NCI-H510A treated with DMSO at 0.1 percent for 48 hours (cell line): Measurements from ENCODE around the gene HIGD2B.
"Not testable (repeated sequence)": the region's sequence is repeated elsewhere in the genome, so short reads cannot be mapped to it uniquely, and the experiment has no call there.

Experiments
- DNase-seq: peaks from one replicate; lab custom pipeline; 2025; lab: John Stamatoyannopoulos, UW

Gene HIGD2B

DNA sequence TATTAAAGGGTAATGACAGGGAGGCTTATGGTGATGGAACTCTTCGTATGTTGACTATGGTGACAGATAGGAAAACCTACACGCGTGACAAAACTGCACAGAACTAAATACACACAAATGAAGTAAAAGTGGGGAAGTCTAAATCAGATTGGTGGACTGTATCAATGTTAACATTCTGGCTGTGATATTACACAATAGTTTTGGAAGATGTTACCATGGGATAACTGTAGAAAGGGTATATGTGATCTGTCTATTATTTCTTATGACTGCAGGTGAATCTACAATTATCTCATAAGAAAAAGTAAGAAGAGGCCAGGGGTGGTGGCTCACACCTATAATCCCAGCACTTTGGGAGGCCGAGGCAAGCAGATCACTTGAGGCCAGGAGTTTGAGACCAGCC, 9.1 kb downstream of the HIGD2B start:
- no peak for DNase-seq

DNA sequence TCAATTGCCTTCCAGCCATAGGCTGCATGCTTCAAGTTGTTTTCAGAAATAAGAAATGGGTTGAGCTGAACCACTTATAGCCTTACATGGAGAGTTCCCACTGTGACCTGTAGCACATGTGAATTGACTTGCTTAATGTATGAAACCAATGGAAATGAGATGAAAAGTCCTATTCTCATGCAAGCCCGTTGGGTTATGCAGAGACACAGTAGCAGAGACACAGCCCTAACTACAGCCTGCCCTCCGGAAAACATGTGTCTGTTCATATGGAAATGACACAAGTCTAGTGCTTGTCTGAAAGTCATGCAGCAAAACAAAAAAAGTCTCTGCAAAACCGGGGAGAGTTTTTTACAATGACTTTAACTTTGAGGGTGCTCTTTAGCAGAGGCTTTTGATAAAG, 14.5 kb downstream of the HIGD2B start:
- DNase-seq = no peak

DNA sequence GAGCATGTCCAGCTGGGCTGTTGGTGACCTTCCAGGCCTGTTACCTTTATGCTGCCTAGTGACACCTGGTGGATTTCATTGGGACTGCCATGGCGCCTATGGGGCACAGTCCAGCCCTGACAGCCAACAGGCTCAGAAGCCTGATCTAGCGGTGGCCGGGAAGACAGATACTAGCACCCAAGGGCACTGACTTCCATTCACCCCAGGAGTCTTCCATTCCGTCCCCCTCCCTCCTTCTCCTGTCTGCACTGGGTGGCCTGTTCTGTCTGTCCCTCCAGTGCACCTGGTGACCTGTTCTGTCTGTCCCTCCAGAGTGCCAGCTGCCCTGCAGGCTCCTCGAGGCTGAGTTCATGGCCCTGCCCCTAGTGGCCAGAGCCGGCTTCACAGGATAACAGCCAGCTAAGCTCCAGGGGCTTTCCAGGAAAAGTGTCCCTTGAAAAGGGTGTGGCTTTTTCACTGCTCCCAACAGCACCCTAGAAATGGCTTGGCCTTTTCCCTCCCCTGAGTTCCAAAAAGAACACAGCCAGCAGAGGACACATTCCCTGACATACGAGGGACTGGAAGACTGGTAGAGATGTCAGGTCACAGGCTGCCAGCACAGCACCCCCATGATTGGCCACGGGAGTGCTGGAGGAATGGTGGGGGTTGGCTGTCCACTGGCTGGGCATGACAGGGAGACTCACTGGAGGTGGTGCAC, 15.2 kb downstream of the HIGD2B start:
- DNase-seq = not testable (repeated sequence)

DNA sequence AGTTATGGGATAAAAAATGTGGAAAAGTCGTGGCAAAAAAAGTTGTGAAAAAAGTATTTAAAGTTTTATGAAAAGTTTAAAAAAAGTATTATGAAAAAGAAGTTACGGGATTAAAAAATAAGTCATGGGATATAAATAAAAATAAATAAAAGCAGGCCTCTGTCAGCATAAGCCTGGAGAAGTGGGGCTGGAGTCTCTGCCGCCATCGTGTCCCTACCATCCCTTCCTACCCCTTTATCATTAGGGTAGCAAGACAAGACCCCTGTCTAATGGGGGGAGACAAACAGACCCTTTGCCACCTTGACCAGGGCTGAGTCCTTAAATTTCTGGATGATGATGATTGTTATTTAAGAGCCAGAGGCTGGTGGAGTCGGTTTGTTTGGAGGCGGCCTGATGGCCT, 16.2 kb downstream of the HIGD2B start:
- DNase-seq = not testable (repeated sequence)

GRCh38 chr15:72665706-72666105, 20.3 kb downstream of the HIGD2B start:
- not testable (repeated sequence) for DNase-seq

DNA sequence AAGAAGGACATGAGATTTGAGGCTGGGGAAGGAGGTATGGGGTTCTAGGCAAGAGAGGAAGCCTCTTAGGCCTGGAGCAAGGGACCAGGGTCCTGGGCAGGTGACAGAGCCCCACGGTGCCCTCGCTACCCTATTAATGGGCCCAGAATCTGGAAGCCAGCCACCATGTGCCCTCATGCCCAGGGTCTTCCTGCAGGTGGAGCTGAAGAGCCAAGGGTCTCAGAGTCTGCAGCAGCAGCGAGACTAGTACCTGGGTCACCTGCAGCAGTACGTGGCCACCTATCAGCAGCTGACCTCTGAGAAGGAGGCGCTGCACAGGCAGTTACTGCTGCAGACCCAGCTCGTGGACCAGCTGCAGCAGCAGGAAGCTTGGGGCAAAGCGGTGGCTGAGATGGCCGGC, 22.1 kb downstream of the HIGD2B start:
- not testable (repeated sequence) for DNase-seq

DNA sequence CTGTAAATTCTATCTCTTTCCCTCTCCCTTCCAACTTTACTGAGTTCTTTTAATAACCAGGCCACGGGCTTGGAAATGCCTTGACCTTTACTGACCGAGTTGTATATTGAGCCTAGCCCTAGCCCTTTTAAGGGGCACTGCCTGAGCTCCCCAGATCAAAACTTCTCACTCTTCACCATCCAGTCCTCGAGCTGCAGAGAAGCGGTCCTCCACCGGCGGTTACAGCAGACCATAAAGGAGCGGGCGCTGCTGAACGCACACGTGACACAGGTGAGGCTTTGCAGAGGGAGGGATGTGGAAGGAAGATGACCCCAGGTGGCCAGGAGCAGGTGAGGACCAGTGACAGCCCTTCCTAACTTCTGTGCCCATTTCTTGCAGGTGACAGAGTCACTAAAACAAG, 24.9 kb downstream of the HIGD2B start:
- not testable (repeated sequence) for DNase-seq

- not testable (repeated sequence) for DNase-seq
Measured at GRCh38 chr15:72656014-72656413, 30.0 kb downstream of the HIGD2B start.

- not testable (repeated sequence) for DNase-seq
Measured at GRCh38 chr15:72654397-72654796, 31.6 kb downstream of the HIGD2B start, which contains the start of gene GOLGA6B. GOLGA6B (plus strand) TSS chr15:72654697; CDS start chr15:72654738, 41 bp downstream.

GRCh38 chr15:72648631-72649253, 37.2 kb downstream of the HIGD2B start:
- DNase-seq = not testable (repeated sequence)

- DNase-seq = not testable (repeated sequence)
Measured at GRCh38 chr15:72642271-72642670, 43.7 kb downstream of the HIGD2B start.

- DNase-seq = not testable (repeated sequence)
Measured at GRCh38 chr15:72639759-72640483, 46.1 kb downstream of the HIGD2B start.

- DNase-seq = not testable (repeated sequence)
Measured at GRCh38 chr15:72636519-72637282, 49.3 kb downstream of the HIGD2B start.

DNA sequence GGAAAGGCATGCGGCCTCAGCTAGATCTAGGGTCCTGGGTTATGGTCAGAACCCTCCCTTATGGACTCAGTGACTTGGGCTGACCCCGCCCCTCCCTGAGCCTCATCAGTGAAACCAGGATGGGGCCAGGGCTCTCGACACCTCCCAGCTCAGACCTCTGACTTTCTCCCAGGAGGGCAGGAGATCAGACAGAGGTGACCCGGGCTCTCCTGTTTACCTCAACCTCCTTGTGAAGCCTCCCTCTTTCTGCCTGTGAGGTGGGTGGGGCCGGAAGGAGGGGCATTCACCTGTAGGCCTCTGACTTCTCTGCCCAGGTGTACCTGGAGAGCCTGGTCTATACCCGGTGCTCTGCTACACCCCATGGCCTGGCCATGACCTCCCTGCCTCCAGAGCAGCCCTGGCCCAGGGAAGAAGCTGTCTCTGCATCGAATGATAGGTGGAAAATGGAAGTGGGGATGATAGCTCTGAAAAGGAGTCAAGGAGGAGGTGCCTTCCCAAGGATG, 56.9 kb downstream of the HIGD2B start:
- DNase-seq = not testable (repeated sequence)

GRCh38 chr15:72628249-72629067, 57.5 kb downstream of the HIGD2B start:
- DNase-seq = not testable (repeated sequence)

DNA sequence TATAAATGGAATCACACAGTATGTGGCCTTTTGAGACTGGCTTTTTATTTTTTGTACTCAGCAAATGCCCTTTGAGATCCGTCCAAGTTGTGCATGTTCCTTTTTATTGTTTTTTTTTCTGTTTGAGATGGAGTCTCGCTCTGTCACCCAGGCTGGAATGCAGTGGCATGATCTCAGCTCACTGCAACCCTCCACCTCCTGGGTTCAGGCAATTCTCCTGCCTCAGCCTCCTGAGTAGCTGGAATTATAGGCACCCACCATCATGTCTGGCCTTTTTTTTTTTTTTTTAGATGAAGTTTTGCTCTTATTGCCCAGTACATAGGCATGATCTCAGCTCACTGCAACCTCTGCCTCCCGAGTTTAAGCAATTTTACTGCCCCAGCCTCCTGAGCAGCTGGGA, 59.8 kb downstream of the HIGD2B start:
- not testable (repeated sequence) for DNase-seq
